ENCODE data around the gene BCL10. TPM values are rescaled to one million over a fixed set of nuclear protein-coding genes. Genes with fewer than 3 reads are reported as not detected.
"Not testable (repeated sequence)": the region's sequence is repeated elsewhere in the genome, so short reads cannot be mapped to it uniquely, and the experiment has no call there.

Gene BCL10
- total RNA-seq, 4 donors from 2014 or later: 15.3 to 31.9 (median 26.8) TPM

- H3K27me3 ChIP-seq: no peaks in the 10 kb centered on the region
- intact Hi-C loops (cut with DNase I; ENCODE audit: low total_unique reads): loop anchor here (5.0 kb wide), 2 partner anchors 57 to 152 kb away; partner anchors contain the start of gene SYDE2
- no peaks in the 10 kb centered on the region for H3K9me3 ChIP-seq
- no peaks in the 10 kb centered on the region for H3K36me3 ChIP-seq
- TF ChIP-seq, protein P1, sequence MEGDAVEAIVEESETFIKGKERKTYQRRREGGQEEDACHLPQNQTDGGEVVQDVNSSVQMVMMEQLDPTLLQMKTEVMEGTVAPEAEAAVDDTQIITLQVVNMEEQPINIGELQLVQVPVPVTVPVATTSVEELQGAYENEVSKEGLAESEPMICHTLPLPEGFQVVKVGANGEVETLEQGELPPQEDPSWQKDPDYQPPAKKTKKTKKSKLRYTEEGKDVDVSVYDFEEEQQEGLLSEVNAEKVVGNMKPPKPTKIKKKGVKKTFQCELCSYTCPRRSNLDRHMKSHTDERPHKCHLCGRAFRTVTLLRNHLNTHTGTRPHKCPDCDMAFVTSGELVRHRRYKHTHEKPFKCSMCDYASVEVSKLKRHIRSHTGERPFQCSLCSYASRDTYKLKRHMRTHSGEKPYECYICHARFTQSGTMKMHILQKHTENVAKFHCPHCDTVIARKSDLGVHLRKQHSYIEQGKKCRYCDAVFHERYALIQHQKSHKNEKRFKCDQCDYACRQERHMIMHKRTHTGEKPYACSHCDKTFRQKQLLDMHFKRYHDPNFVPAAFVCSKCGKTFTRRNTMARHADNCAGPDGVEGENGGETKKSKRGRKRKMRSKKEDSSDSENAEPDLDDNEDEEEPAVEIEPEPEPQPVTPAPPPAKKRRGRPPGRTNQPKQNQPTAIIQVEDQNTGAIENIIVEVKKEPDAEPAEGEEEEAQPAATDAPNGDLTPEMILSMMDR (IDR thresholded peaks at IDR 0.05): peak; percentile 96 to 99 (median 97)
- TF ChIP-seq POLR2A (IDR thresholded peaks at IDR 0.05): peak; percentile 26 to 66
- peak within 1 kb of the TSS; percentile 91 to 100 for H3K4me3 ChIP-seq
- no peaks in the 10 kb centered on the region for H3K4me1 ChIP-seq
- DNase-seq: peak; percentile 95 to 97
- peak within 1 kb of the TSS; percentile 68 to 83 for H3K27ac ChIP-seq
Measured at GRCh38 chr1:85259118-85259911, 17.1 kb downstream of the BCL10 start, which contains the start of gene C1orf52. Gene C1orf52 (minus strand): TSS chr1:85259662. CDS start chr1:85259633, 29 bp downstream.

DNA sequence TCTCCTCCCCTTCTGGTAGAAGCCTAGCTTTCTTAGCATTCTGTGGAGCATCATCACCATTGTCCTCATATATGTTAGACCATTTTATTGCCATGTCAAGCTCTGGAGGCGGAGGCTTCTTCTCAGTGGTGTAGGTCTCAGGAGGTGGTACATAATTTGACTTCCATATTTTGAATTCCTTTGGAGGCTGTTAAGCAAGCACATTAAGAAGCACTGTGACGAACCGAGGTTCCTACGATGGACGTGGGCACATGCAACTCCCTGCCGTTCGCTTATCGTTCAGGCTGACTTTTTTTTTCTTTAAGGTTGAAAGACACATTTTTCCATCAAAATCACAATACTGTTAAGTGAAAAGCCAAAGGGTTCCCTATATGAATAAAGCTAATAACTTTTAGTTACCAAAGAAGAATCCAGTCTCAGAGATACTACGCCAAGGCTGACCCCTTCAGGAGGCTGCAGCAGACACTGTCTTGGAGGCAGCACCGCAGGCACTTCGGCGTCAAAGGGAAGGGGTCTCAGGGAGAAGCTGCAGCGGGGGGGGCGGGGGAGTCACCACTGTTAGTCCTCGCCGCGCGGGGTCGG lies 17.8 kb downstream of the BCL10 start:
- no peaks in the 10 kb centered on the region for H3K27me3 ChIP-seq
- H3K9me3 ChIP-seq: no peaks in the 10 kb centered on the region
- H3K4me3 ChIP-seq: peak overlapping the region; percentile 91 to 100
- no peaks in the 10 kb centered on the region for H3K4me1 ChIP-seq
- TF ChIP-seq POLR2A (IDR thresholded peaks at IDR 0.05): no peak
- TF ChIP-seq, protein P1 (IDR thresholded peaks at IDR 0.05): no peak
- intact Hi-C loops (cut with DNase I; ENCODE audit: low total_unique reads): loop anchor here (5.0 kb wide), 2 partner anchors 56 to 151 kb away; partner anchors contain the start of gene SYDE2
- H3K27ac ChIP-seq: peak overlapping the region; percentile 68 to 83
- no peak for DNase-seq
- no peaks in the 10 kb centered on the region for H3K36me3 ChIP-seq

DNA sequence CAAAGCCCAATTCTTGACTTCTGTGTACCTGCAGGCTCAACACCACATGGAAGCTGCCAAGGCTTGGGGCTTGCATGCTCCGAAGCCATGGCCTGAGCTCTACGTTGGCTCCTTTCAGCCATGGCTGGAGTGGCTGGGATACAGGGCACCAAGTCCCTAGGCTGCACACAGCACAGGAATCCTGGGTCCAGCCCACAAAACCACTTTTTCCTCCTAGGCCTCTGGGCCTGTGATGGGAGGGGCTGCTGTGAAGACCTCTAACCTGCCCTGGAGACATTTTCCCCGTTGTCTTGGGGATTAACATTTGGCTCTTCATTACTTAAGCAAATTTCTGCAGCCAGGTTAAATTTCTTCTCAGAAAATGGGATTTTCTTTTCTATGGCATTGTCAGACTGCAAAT lies 27.4 kb downstream of the BCL10 start:
- H3K27ac ChIP-seq; H3K4me3 ChIP-seq; H3K9me3 ChIP-seq; intact Hi-C loops (cut with DNase I; ENCODE audit: low total_unique reads); H3K4me1 ChIP-seq; H3K27me3 ChIP-seq; DNase-seq; H3K36me3 ChIP-seq: not testable (repeated sequence)

DNA sequence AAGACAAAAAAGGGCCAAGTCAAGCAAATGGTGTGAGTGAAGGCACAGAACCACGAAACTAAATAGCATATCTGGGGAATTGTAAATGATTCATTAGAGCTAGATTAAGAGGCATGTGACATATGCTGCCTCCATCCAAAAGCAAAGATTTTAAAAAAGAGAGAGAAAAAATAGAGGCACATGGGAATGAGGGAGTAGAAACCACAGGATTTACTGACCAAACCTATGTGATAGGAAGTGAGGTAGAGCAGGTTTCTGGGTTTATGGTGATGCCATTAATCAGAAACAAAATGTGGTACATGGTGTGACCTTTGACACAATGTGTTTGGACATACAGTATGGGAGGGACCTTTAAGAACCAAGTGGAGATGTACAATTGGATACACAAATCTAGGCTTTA lies 30.5 kb downstream of the BCL10 start:
- no peaks in the 10 kb centered on the region for H3K36me3 ChIP-seq
- H3K9me3 ChIP-seq: no peaks in the 10 kb centered on the region
- no peak overlapping the region for H3K4me3 ChIP-seq
- H3K27me3 ChIP-seq: no peaks in the 10 kb centered on the region
- DNase-seq: no peak
- H3K27ac ChIP-seq: peak overlapping the region; percentile 28 to 58
- intact Hi-C loops (cut with DNase I; ENCODE audit: low total_unique reads): no loop called here
- TF ChIP-seq, protein P1 (IDR thresholded peaks at IDR 0.05): no peak
- TF ChIP-seq POLR2A (IDR thresholded peaks at IDR 0.05): no peak
- H3K4me1 ChIP-seq: peaks cover 0 to 11% of the 10 kb centered on the region in 2 donors

DNA sequence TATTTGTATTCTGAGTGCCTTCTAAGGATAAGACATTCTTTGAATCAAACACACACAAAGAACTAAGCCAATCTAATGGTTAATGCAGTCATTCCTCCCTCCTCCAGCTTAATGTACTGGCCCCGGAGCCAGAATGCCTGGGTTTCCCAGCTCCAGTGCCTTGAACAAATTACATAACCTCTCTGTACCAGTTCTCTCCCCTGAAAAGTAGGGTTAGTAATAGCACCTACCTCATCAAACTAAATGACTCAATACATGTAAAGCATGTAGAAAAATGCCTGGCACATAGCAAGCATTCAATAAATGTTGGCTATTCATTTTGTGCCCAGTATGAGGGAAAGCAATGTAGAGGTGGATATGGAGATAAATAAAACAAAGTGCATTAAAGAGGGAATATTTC lies 31.0 kb downstream of the BCL10 start:
- peak overlapping the region; percentile 28 to 58 for H3K27ac ChIP-seq
- peaks cover 0 to 11% of the 10 kb centered on the region in 2 donors for H3K4me1 ChIP-seq
- intact Hi-C loops (cut with DNase I; ENCODE audit: low total_unique reads): no loop called here
- TF ChIP-seq, protein P1 (IDR thresholded peaks at IDR 0.05): no peak
- no peak for TF ChIP-seq POLR2A (IDR thresholded peaks at IDR 0.05)
- H3K9me3 ChIP-seq: no peaks in the 10 kb centered on the region
- H3K4me3 ChIP-seq: no peak overlapping the region
- H3K27me3 ChIP-seq: no peaks in the 10 kb centered on the region
- no peaks in the 10 kb centered on the region for H3K36me3 ChIP-seq
- DNase-seq: no peak

Data from uterus (tissue), 4 donors.